ENCODE data around the gene PAPLN.

Gene PAPLN

DNA sequence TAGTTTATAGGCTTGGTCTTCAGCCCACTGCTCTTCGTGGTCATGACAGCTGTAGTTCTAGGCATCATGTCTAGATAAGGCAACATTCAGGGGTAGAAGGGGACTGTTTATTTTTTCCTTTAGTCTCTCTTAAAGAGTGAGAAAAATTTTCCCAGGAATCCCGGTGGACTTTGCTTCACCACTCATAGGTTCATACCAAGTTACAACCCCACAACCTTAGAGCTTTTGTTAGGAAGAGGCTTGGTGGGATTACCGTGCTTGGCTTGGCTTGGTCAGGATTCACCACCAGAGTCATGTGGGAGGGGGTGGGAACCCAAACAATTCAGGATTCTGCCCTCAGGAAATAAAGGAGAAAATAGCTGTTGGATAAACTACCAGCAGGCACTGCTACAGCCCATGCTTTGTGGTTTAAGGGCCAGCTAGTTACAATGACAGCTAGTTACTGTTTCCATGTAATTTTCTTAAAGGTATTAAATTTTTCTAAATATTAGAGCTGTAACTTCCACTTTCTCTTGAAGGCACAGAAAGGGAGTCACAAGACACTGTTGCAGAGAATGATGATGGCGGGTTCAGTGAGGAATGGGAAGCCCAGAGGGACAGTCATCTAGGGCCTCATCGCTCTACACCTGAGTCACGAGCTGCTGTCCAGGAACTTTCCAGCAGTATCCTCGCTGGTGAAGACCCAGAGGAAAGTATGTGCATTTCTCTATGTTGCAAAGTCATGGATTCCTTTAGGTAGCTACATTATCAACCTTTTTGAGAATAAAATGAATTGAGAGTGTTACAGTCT, 25.9 kb upstream of the PAPLN start:
- Histone ChIP-seq H3K27ac (peak overlapping the region; percentile 4), H3K4me1 (ENCODE audit: control insufficient read depth in 1 of 2, insufficient read depth in 1 of 2, low read depth in 1 of 2, low read length in 1 of 2) (no peaks in the 10 kb centered on the region), H3K27me3 (no peaks in the 10 kb centered on the region), H3K9me3 (no peaks in the 10 kb centered on the region), H3K4me3 (ENCODE audit: low read depth in 1 of 2, low read length in 1 of 2) (no peak overlapping the region), H3K36me3 (peaks cover 99% of the 10 kb centered on the region)
- TF ChIP-seq, protein P1, sequence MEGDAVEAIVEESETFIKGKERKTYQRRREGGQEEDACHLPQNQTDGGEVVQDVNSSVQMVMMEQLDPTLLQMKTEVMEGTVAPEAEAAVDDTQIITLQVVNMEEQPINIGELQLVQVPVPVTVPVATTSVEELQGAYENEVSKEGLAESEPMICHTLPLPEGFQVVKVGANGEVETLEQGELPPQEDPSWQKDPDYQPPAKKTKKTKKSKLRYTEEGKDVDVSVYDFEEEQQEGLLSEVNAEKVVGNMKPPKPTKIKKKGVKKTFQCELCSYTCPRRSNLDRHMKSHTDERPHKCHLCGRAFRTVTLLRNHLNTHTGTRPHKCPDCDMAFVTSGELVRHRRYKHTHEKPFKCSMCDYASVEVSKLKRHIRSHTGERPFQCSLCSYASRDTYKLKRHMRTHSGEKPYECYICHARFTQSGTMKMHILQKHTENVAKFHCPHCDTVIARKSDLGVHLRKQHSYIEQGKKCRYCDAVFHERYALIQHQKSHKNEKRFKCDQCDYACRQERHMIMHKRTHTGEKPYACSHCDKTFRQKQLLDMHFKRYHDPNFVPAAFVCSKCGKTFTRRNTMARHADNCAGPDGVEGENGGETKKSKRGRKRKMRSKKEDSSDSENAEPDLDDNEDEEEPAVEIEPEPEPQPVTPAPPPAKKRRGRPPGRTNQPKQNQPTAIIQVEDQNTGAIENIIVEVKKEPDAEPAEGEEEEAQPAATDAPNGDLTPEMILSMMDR (IDR thresholded peaks at IDR 0.05) = no peak

DNA sequence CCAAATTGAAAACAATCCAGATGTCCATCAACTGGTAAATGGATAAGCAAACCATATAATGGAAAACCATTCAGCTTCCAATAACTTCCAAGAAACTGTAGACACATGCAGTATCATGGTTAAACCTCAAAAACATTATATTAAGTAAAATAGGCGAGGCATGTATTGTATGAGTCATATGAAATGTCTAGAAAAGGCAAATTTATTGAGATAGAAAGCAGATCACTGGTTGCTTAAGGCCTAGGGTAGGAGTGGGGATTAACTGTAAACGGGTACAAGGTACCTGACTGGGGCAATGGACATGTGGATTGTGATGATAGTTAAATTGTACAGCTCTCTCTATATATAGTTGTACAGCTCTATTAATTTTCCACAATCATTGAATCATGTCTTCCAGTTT, 21.3 kb upstream of the PAPLN start:
- TF ChIP-seq, protein P1 (IDR thresholded peaks at IDR 0.05) = no peak
- Histone ChIP-seq H3K4me3 (ENCODE audit: low read depth in 1 of 2, low read length in 1 of 2) (no peak overlapping the region), H3K4me1 (ENCODE audit: control insufficient read depth in 1 of 2, insufficient read depth in 1 of 2, low read depth in 1 of 2, low read length in 1 of 2) (no peaks in the 10 kb centered on the region), H3K9me3 (no peaks in the 10 kb centered on the region), H3K36me3 (peaks cover 99% of the 10 kb centered on the region), H3K27ac (no peak overlapping the region), H3K27me3 (no peaks in the 10 kb centered on the region)

DNA sequence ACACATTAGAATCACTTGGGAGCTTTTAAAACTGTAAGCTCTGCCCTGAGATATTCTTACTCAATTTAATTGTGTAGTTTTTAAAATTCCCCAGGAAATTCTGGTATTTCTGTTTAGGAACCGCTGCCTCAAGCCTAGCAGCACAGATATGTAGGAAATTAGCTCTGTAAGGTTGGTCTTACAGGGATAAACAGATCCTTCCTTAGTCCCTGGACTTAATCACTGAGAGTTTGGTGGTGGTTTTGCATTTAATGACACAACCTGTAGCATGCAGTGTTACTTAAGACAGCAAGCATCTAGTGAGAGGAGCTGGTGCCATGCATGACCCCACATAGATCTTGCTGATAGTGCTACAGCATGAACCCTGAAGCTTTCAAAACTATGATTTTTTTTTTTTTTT, 19.9 kb upstream of the PAPLN start:
- peaks cover 99% of the 10 kb centered on the region for H3K36me3 ChIP-seq
- TF ChIP-seq, protein P1 (IDR thresholded peaks at IDR 0.05) = no peak

DNA sequence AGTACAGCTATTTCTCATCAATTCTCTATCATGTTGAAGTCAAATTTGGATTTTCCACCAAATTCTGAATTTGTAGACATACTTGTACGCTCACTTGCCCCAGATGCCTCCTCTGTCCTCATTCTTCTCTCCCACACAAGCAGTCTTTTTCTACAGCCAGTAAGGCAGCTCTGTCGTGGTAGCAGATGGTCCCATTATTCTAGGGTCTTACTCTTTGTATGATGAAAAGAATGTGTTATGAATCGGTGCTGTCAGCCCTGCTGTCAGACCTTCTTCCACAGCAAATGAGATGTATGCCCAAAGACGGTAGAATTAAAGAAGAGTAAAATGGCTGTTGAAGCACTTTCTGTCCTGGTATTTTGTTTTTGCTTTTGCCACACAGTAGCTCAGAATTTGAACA, 17.2 kb upstream of the PAPLN start:
- no peak overlapping the region for H3K27ac ChIP-seq
- H3K27me3 ChIP-seq = no peaks in the 10 kb centered on the region
- no peak overlapping the region for H3K4me3 ChIP-seq (ENCODE audit: low read depth in 1 of 2, low read length in 1 of 2)
- no peaks in the 10 kb centered on the region for H3K9me3 ChIP-seq
- H3K4me1 ChIP-seq (ENCODE audit: control insufficient read depth in 1 of 2, insufficient read depth in 1 of 2, low read depth in 1 of 2, low read length in 1 of 2) = no peaks in the 10 kb centered on the region
- TF ChIP-seq, protein P1 (IDR thresholded peaks at IDR 0.05) = no peak
- peaks cover 99% of the 10 kb centered on the region for H3K36me3 ChIP-seq

More for the DNA sequence above, 19.9 kb upstream of the PAPLN start:
- Histone ChIP-seq H3K9me3 (no peaks in the 10 kb centered on the region), H3K27ac (no peak overlapping the region), H3K4me1 (ENCODE audit: control insufficient read depth in 1 of 2, insufficient read depth in 1 of 2, low read depth in 1 of 2, low read length in 1 of 2) (no peaks in the 10 kb centered on the region), H3K27me3 (no peaks in the 10 kb centered on the region), H3K4me3 (ENCODE audit: low read depth in 1 of 2, low read length in 1 of 2) (no peak overlapping the region)

DNA sequence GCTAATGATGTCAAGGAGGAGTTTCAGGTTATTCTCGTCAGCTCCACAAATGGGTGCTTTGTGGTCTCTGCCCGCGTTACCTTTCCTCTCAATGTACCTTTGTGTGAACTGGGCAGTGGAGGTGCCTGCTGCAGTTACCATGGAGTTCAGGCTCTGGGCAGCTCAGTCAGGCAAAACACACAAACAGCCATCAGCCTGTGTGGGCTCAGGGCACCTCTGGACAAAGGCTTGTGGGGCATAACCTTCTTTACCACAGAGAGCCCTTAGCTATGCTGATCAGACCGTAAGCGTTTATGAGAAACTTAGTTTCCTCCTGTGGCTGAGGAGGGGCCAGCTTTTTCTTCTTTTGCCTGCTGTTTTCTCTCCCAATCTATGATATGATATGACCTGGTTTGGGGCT, 16.7 kb upstream of the PAPLN start:
- no peak overlapping the region for H3K4me3 ChIP-seq (ENCODE audit: low read depth in 1 of 2, low read length in 1 of 2)
- H3K36me3 ChIP-seq = peaks cover 100% of the 10 kb centered on the region
- no peaks in the 10 kb centered on the region for H3K27me3 ChIP-seq
- H3K27ac ChIP-seq = no peak overlapping the region
- H3K9me3 ChIP-seq = no peaks in the 10 kb centered on the region
- no peaks in the 10 kb centered on the region for H3K4me1 ChIP-seq (ENCODE audit: control insufficient read depth in 1 of 2, insufficient read depth in 1 of 2, low read depth in 1 of 2, low read length in 1 of 2)
- TF ChIP-seq, protein P1 (IDR thresholded peaks at IDR 0.05) = no peak
